ENCODE results near the gene NRF1. TPM values are rescaled to one million over a fixed set of nuclear protein-coding genes. Genes with fewer than 3 reads are reported as not detected.

The NRF1 gene
- total RNA-seq, 1 experiment from 2014 or later, result 13.6 TPM

DNA sequence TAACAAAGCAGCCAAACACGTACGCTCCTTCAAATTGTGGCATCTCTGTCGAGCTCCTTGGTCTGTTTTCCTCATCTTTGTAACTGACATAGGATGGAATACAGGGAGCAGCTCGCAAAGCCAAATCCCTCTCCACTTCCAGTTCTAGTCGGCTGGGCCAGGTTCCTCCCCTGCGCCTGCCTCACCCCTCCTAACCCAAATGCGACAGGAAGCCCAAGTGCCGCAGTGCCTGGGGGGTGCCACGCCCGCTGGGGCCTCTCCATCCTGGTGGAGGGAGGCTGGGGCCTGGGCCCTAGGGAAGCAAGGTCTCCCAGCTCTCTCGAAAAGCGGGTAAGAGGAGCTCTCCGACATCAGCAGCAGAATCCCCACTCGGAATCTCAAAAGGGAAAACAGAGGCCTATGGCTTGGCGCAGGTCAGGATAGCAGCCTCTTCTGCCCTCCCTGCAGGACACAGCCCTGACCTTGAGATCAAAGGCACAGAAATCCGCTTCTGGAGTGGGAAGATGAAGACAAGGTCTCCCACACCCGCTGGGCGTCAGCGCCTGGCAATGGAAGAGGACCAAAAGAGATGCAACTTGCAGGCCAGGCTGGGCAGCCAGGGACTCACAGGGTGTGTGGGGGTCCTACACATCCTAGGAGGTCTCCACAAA is 165.8 kb downstream of the NRF1 start:
- H3K9me3 ChIP-seq (ENCODE audit: low read length), result no peaks in the 10 kb centered on the region
- H3K9ac ChIP-seq (ENCODE audit: low read length), result no peak overlapping the region
- DNase-seq (no peak), ATAC-seq (no peak)
- no peak overlapping the region for H2AFZ ChIP-seq (ENCODE audit: low read length)
- H3K36me3 ChIP-seq (ENCODE audit: low read depth, low read length), result no peaks in the 10 kb centered on the region
- no peaks in the 10 kb centered on the region for H3F3A ChIP-seq (ENCODE audit: low read length, unreplicated experiment)
- H3K27ac ChIP-seq (ENCODE audit: low read length), result no peak overlapping the region
- ChIA-PET CTCF (no interaction called here), POLR2A (ENCODE audit: unreplicated experiment) (no interaction called here)
- BruUV-seq (replicated peaks), result no TSS peak
- TF ChIP-seq, protein P1, sequence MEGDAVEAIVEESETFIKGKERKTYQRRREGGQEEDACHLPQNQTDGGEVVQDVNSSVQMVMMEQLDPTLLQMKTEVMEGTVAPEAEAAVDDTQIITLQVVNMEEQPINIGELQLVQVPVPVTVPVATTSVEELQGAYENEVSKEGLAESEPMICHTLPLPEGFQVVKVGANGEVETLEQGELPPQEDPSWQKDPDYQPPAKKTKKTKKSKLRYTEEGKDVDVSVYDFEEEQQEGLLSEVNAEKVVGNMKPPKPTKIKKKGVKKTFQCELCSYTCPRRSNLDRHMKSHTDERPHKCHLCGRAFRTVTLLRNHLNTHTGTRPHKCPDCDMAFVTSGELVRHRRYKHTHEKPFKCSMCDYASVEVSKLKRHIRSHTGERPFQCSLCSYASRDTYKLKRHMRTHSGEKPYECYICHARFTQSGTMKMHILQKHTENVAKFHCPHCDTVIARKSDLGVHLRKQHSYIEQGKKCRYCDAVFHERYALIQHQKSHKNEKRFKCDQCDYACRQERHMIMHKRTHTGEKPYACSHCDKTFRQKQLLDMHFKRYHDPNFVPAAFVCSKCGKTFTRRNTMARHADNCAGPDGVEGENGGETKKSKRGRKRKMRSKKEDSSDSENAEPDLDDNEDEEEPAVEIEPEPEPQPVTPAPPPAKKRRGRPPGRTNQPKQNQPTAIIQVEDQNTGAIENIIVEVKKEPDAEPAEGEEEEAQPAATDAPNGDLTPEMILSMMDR (conservative IDR thresholded peaks at IDR 0.05; ENCODE audit: low read depth, low read length), result no peak
- TF ChIP-seq EZH2 (IDR thresholded peaks at IDR 0.05; ENCODE audit: low read length, unreplicated experiment) (no peak), EZH2phosphoT487 (IDR thresholded peaks at IDR 0.05; ENCODE audit: borderline replicate concordance, low read length) (no peak)
- H3K4me3 ChIP-seq (ENCODE audit: low read length), result no peak overlapping the region
- peaks cover 29% of the 10 kb centered on the region for H3K4me1 ChIP-seq (ENCODE audit: insufficient read depth, low read length)
- H3K9me2 ChIP-seq (replicated peaks; ENCODE audit: low read length), result no peaks in the 10 kb centered on the region
- H3K27me3 ChIP-seq (ENCODE audit: low read length), result no peaks in the 10 kb centered on the region
- peaks cover 70% of the 10 kb centered on the region for H3K79me2 ChIP-seq (ENCODE audit: low read length)
- intact Hi-C loops (cut with micrococcal nuclease), result no loop called here
- H3K4me2 ChIP-seq (ENCODE audit: low read length), result peak overlapping the region; percentile 95; the same call in 1 of the 2 replicates
- H4K20me1 ChIP-seq (ENCODE audit: low read length), result peaks cover 33% of the 10 kb centered on the region

DNA sequence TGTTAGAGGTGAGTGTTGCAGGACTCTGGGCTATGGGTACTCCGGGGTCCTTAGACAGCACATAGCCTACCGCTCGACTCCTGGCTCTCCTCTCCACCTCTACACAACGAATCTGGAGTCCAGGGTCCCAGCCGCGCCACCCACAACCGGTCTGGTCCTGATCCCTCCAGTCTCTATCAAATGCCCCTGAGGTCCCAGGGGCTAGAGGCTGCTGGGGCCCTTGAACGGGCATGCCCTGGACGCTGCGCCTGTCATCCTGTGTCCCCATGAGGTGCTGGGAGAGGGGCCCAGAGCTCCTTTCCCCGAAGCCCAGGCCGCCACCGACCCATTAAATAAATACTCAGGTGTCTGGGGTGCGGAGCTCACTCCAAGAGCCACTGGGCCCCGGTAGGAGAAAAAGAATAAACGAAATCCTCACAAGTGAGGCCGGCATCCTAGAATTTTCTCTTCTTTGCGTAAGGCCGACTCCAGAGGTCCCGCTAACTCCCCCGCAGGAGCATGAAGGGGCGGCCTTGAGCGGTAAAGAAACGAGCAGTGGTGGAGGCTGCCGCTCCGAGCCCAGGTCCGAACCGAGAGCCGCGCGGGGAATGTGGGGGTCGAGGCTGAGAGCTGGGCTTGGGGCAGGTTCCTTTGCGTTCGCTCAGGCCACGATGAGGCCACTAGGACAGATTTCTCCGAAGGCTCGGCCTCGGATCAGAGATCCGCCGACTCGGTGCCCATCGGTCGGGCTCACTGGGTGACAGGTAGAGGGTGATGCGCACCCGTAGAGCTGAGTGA is 166.7 kb downstream of the NRF1 start:
- ATAC-seq, result no peak
- H3K4me3 ChIP-seq (ENCODE audit: low read length), result peak overlapping the region; percentile 86
- ChIA-PET CTCF (interaction anchor here (0.6 to 0.7 kb wide), 3 partner anchors 47 to 179 kb away, joined by 3 to 8 read pairs (median 3); no protein-coding TSS in a partner anchor), POLR2A (ENCODE audit: unreplicated experiment) (no interaction called here)
- TSS peak; percentile 33 for BruUV-seq (replicated peaks)
- no peak overlapping the region for H3K27ac ChIP-seq (ENCODE audit: low read length)
- no peak for DNase-seq
- H4K20me1 ChIP-seq (ENCODE audit: low read length), result peaks cover 28% of the 10 kb centered on the region
- peaks cover 29% of the 10 kb centered on the region for H3K4me1 ChIP-seq (ENCODE audit: insufficient read depth, low read length)
- H3K4me2 ChIP-seq (ENCODE audit: low read length), result peak overlapping the region; percentile 95
- TF ChIP-seq EZH2phosphoT487 (IDR thresholded peaks at IDR 0.05; ENCODE audit: borderline replicate concordance, low read length), result no peak
- TF ChIP-seq, protein P1 (conservative IDR thresholded peaks at IDR 0.05; ENCODE audit: low read depth, low read length), result no peak
- TF ChIP-seq EZH2 (IDR thresholded peaks at IDR 0.05; ENCODE audit: low read length, unreplicated experiment), result no peak
- H3K9ac ChIP-seq (ENCODE audit: low read length), result peak overlapping the region; percentile 77
- H2AFZ ChIP-seq (ENCODE audit: low read length), result no peak overlapping the region
- H3F3A ChIP-seq (ENCODE audit: low read length, unreplicated experiment), result no peaks in the 10 kb centered on the region
- H3K9me2 ChIP-seq (replicated peaks; ENCODE audit: low read length), result no peaks in the 10 kb centered on the region
- H3K36me3 ChIP-seq (ENCODE audit: low read depth, low read length), result no peaks in the 10 kb centered on the region
- no peaks in the 10 kb centered on the region for H3K27me3 ChIP-seq (ENCODE audit: low read length)
- no peaks in the 10 kb centered on the region for H3K9me3 ChIP-seq (ENCODE audit: low read length)
- H3K79me2 ChIP-seq (ENCODE audit: low read length), result peaks cover 62% of the 10 kb centered on the region
- intact Hi-C loops (cut with micrococcal nuclease), result no loop called here
